ENCODE results near the gene MDN1. TPM values are rescaled to one million over a fixed set of nuclear protein-coding genes. Genes with fewer than 3 reads are reported as not detected.
A peak's percentile ranks its signal among the peaks of the same experiment; 100 is the strongest.

MDN1 gene
- total and polyA plus RNA-seq, 2 experiments from 2014 or later = 8.0 to 20.9 TPM

DNA sequence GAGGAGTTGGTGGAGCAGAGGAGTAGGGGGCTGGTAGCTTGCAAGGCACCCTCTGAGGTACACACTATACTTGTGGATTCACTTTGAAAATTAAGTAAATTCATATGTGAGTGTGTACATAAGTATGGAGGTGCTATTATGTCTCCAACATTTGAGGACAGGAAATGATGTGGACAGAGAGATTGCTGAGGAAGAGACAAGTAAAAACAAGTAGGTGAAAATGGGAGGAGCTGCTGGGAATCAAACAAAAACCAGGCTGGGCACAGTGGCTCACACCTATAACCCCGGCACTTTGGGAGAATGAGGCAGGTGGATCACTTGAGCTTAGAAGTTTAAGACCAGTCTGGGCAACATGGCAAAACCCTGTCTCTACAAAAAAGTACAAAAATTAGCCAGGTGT is 111.8 kb downstream of the MDN1 start:
- Histone ChIP-seq H3K79me2 (no peaks in the 10 kb centered on the region), H3K9me3 (ENCODE audit: low read depth) (no peaks in the 10 kb centered on the region), H3K36me3 (replicated peaks; ENCODE audit: insufficient read depth, low read depth) (no peaks in the 10 kb centered on the region), H3K27me3 (no peaks in the 10 kb centered on the region), H3K9me2 (replicated peaks; ENCODE audit: insufficient read depth) (no peaks in the 10 kb centered on the region), H3K4me3 (no peak overlapping the region), H3K4me1 (ENCODE audit: insufficient read depth) (no peaks in the 10 kb centered on the region), H4K20me1 (ENCODE audit: insufficient read depth, poor library complexity, severe bottlenecking) (no peaks in the 10 kb centered on the region), H2AFZ (no peak overlapping the region), H3K4me2 (no peak overlapping the region), H3K27ac (peak overlapping the region; percentile 23)
- no peak for DNase-seq (ENCODE audit: low spot score)
- WGBS (ENCODE audit: low lambda C conversion rate, missing lambda C conversion rate) = 91% methylated on average over 1 of the region's 1 CpG
- TF ChIP-seq EZH2phosphoT487 (IDR thresholded peaks at IDR 0.05; ENCODE audit: low read depth, severe bottlenecking, unreplicated experiment) = no peak
- TF ChIP-seq, protein P1, sequence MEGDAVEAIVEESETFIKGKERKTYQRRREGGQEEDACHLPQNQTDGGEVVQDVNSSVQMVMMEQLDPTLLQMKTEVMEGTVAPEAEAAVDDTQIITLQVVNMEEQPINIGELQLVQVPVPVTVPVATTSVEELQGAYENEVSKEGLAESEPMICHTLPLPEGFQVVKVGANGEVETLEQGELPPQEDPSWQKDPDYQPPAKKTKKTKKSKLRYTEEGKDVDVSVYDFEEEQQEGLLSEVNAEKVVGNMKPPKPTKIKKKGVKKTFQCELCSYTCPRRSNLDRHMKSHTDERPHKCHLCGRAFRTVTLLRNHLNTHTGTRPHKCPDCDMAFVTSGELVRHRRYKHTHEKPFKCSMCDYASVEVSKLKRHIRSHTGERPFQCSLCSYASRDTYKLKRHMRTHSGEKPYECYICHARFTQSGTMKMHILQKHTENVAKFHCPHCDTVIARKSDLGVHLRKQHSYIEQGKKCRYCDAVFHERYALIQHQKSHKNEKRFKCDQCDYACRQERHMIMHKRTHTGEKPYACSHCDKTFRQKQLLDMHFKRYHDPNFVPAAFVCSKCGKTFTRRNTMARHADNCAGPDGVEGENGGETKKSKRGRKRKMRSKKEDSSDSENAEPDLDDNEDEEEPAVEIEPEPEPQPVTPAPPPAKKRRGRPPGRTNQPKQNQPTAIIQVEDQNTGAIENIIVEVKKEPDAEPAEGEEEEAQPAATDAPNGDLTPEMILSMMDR (IDR thresholded peaks at IDR 0.05; ENCODE audit: poor library complexity) = no peak
- no peak for TF ChIP-seq EZH2 (IDR thresholded peaks at IDR 0.05; ENCODE audit: borderline replicate concordance)

DNA sequence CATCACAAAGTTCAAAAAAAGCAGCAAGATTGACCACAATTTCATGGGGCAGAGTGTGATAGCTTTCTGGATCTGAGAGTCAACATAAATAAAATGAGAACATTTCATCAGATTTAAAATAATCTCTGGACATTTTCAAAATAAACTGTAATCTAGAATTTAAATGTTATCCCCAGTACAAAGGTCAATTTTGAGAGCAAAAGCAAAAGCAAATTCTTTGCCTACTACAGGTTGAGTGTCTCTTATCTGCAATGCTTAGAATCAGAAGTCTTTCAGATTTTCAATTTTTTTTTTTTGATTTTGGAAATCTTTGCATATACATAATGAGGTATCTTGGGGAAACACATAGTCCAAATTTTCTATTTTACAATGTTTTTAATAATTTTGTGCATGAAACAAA is 113.5 kb downstream of the MDN1 start:
- Histone ChIP-seq H3K4me1 (ENCODE audit: insufficient read depth) (no peaks in the 10 kb centered on the region), H3K4me2 (no peak overlapping the region), H2AFZ (no peak overlapping the region), H3K9me3 (ENCODE audit: low read depth) (no peaks in the 10 kb centered on the region), H3K9me2 (replicated peaks; ENCODE audit: insufficient read depth) (no peaks in the 10 kb centered on the region), H3K79me2 (no peaks in the 10 kb centered on the region), H3K27ac (no peak overlapping the region), H4K20me1 (ENCODE audit: insufficient read depth, poor library complexity, severe bottlenecking) (no peaks in the 10 kb centered on the region), H3K4me3 (no peak overlapping the region), H3K27me3 (no peaks in the 10 kb centered on the region), H3K36me3 (replicated peaks; ENCODE audit: insufficient read depth, low read depth) (no peaks in the 10 kb centered on the region)
- TF ChIP-seq EZH2 (IDR thresholded peaks at IDR 0.05; ENCODE audit: borderline replicate concordance) (no peak), EZH2phosphoT487 (IDR thresholded peaks at IDR 0.05; ENCODE audit: low read depth, severe bottlenecking, unreplicated experiment) (no peak)
- TF ChIP-seq, protein P1 (IDR thresholded peaks at IDR 0.05; ENCODE audit: poor library complexity) = no peak
- no peak for DNase-seq (ENCODE audit: low spot score)

DNA sequence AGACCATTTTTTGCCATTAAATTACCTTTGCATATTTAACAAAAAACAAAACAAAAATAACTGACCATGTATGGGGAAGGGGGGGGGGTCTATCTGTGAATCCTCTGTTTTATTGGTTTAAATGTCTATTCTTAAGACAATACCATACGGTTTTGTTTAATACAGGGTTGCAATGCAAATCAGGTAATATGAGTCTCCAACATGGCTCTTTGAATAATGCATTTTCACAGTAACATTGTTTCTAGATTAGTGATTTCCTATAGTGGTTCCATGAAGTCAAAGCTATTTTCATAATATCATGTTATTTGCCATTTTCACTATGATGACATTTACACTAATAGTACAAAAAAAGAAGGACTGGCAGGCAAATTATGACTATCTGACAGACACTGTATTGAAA is 116.3 kb downstream of the MDN1 start:
- Histone ChIP-seq H4K20me1 (ENCODE audit: insufficient read depth, poor library complexity, severe bottlenecking) (no peaks in the 10 kb centered on the region), H3K9me2 (replicated peaks; ENCODE audit: insufficient read depth) (no peaks in the 10 kb centered on the region), H3K27ac (no peak overlapping the region), H2AFZ (no peak overlapping the region), H3K36me3 (replicated peaks; ENCODE audit: insufficient read depth, low read depth) (no peaks in the 10 kb centered on the region), H3K4me2 (no peak overlapping the region), H3K27me3 (no peaks in the 10 kb centered on the region), H3K4me1 (ENCODE audit: insufficient read depth) (no peaks in the 10 kb centered on the region), H3K79me2 (no peaks in the 10 kb centered on the region), H3K4me3 (no peak overlapping the region), H3K9me3 (ENCODE audit: low read depth) (no peaks in the 10 kb centered on the region)
- no peak for DNase-seq (ENCODE audit: low spot score)
- 98% methylated on average over 1 of the region's 1 CpG for WGBS (ENCODE audit: low lambda C conversion rate, missing lambda C conversion rate)
- TF ChIP-seq EZH2 (IDR thresholded peaks at IDR 0.05; ENCODE audit: borderline replicate concordance) = no peak
- no peak for TF ChIP-seq EZH2phosphoT487 (IDR thresholded peaks at IDR 0.05; ENCODE audit: low read depth, severe bottlenecking, unreplicated experiment)
- TF ChIP-seq, protein P1 (IDR thresholded peaks at IDR 0.05; ENCODE audit: poor library complexity) = no peak

DNA sequence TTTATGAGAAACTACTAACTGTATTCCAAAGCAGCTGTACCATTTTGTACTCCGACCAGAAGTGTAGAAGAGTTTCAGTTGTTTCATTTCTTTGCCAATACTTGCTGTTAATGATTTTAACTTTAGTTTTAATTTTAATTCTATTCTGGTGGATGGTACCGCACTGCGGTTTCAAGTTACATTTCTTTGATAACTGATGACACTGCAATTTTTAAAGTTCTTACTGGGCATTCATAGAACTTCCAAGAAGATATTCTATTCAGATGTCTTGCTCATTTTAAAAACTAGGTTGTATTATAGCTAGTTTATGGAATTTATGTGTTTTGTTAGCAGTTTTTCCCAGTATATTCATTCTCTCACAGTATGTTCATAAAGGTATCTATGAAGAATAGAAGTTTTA is 117.2 kb downstream of the MDN1 start:
- H3K4me3 ChIP-seq = no peak overlapping the region
- no peaks in the 10 kb centered on the region for H3K4me1 ChIP-seq (ENCODE audit: insufficient read depth)
- no peak overlapping the region for H2AFZ ChIP-seq
- no peaks in the 10 kb centered on the region for H3K9me2 ChIP-seq (replicated peaks; ENCODE audit: insufficient read depth)
- no peaks in the 10 kb centered on the region for H3K9me3 ChIP-seq (ENCODE audit: low read depth)
- DNase-seq (ENCODE audit: low spot score) = no peak
- H3K27ac ChIP-seq = no peak overlapping the region
- no peaks in the 10 kb centered on the region for H4K20me1 ChIP-seq (ENCODE audit: insufficient read depth, poor library complexity, severe bottlenecking)
- 96% methylated on average over 3 of the region's 3 CpGs for WGBS (ENCODE audit: low lambda C conversion rate, missing lambda C conversion rate)
- no peaks in the 10 kb centered on the region for H3K27me3 ChIP-seq
- TF ChIP-seq EZH2 (IDR thresholded peaks at IDR 0.05; ENCODE audit: borderline replicate concordance) = no peak
- no peak overlapping the region for H3K4me2 ChIP-seq
- no peaks in the 10 kb centered on the region for H3K79me2 ChIP-seq
- no peaks in the 10 kb centered on the region for H3K36me3 ChIP-seq (replicated peaks; ENCODE audit: insufficient read depth, low read depth)

Data from hepatocyte (in vitro differentiated cells).